HUES6 (cell line): ENCODE results near the gene SLC15A5.

Experiments
- H3K27ac ChIP-seq: 2 replicates; pipeline ENCODE4 v1.7.0; 2013; ENCODE audit warnings: low read depth, mild to moderate bottlenecking, low read length, inconsistent platforms
- H3K27me3 ChIP-seq: 2 replicates; pipeline ENCODE4 v1.6.1; 2013; ENCODE audit warnings: low read length; ENCODE audit not compliant: control insufficient read depth, insufficient read depth
- H3K36me3 ChIP-seq: 2 replicates; pipeline ENCODE4 v1.6.1; 2013; ENCODE audit warnings: low read length; ENCODE audit not compliant: control insufficient read depth, insufficient read depth
- H3K4me1 ChIP-seq: 2 replicates; pipeline ENCODE4 v1.6.1; 2013; ENCODE audit warnings: low read length; ENCODE audit not compliant: control insufficient read depth, insufficient read depth
- H3K4me3 ChIP-seq: 2 replicates; pipeline ENCODE4 v1.5.1; 2013; ENCODE audit warnings: low read depth, low read length
- H3K9ac ChIP-seq: one replicate; pipeline ENCODE4 v1.6.1; 2013; ENCODE audit warnings: mild to moderate bottlenecking, low read length
- H3K9me3 ChIP-seq: 2 replicates; pipeline ENCODE4 v1.6.1; 2013; ENCODE audit warnings: low read depth, low read length; ENCODE audit not compliant: control insufficient read depth, insufficient read depth

The SLC15A5 gene

DNA sequence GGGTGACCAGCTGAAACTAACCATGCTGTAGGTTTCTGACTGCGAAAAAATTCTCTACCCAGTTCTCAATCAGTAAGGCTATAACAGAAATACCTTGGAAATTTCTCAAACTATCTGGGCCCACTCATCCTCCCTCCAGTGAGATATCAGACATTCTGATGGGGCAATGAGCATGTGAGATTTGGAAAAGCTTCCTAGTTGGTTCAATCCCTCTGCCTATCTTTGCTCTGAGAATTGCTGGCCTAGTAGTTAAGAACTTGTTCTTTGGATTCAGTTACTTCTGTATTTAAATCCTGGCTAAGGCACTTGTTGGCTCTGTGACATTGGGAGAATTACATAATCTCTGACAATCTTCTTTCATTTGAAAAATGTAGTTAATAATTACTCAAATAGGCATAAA is 119.4 kb downstream of the SLC15A5 start:
- Histone ChIP-seq H3K27ac (no peak overlapping the region), H3K9me3 (no peaks in the 10 kb centered on the region), H3K36me3 (no peaks in the 10 kb centered on the region), H3K4me1 (no peaks in the 10 kb centered on the region), H3K27me3 (no peaks in the 10 kb centered on the region), H3K9ac (no peak overlapping the region), H3K4me3 (no peak overlapping the region)

DNA sequence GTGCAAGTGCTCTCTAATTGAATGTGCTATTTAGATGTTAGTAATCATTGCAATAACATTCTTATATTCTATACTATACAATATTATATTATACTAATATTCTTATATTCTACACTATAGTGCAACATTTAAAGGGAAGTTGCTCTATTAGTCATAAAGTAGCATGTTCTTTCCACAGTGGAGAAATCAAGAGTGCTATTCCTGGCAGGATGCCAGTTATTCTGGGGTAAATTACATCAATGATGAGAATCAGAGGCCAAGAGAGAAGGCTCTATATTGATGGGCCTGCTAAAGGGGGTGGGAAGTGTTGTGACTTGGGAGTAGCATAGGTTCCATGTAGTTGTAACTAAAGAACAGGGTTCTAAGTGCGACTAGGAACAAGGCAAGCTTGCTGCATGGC is 121.5 kb downstream of the SLC15A5 start:
- Histone ChIP-seq H3K27me3 (no peaks in the 10 kb centered on the region), H3K36me3 (no peaks in the 10 kb centered on the region), H3K4me3 (no peak overlapping the region), H3K4me1 (no peaks in the 10 kb centered on the region), H3K9ac (no peak overlapping the region), H3K9me3 (no peaks in the 10 kb centered on the region), H3K27ac (no peak overlapping the region)

DNA sequence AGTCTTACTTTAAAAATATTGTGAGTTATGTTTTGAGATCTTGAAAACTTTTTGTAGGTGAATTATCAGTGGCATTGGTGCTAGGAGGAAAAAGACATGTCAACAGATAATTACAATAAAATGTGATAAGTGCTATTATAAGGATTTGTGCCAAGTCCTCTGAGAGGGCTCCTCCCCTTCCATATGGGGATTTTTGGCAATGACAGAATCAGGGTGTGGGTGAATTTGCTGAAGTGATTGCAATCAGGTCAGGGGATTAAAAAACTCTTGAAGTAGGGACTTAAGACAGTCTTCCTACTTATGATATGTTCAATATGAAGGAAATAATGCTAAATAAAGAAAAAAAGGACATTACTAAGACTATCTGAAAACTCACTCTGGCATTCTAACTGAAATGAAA is 122.5 kb downstream of the SLC15A5 start:
- no peaks in the 10 kb centered on the region for H3K36me3 ChIP-seq
- no peaks in the 10 kb centered on the region for H3K9me3 ChIP-seq
- no peak overlapping the region for H3K4me3 ChIP-seq
- no peak overlapping the region for H3K9ac ChIP-seq
- H3K4me1 ChIP-seq: no peaks in the 10 kb centered on the region
- no peaks in the 10 kb centered on the region for H3K27me3 ChIP-seq
- H3K27ac ChIP-seq: no peak overlapping the region

DNA sequence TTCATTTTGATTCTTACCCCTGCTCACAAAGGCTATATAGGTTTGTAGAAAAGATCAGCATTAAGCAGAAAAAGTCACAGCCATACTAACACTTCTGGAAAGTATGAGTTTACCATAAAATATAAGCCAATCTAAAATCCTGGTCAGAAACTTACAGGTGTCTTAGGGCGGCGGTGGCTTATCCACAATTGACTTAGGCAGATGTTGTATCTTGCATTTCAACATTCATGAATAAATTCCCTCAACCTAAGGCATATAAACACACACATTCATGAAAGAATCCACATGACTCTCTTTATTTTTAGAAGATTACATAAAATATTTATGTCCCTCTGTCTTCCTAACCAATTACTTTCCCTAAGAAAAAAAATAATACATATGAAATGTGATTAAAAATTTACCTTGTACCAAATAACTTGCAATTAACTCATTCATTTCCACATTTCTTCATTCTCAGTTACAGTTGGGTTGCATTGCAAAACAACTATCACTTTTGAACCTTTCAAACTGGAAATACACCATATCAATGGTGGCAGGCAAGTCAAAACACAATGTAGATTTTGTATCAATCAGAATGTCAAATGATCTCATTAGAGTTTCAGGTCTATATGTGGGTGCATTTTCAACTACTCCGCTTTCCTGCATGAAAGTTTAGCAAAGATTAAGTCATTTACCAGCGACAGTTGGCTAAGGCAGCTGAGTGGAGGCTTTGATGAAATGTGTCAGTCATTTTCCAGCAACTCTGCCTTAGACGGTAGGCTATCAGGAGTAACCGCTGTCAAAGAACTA is 124.4 kb downstream of the SLC15A5 start:
- Histone ChIP-seq H3K4me3 (no peak overlapping the region), H3K4me1 (no peaks in the 10 kb centered on the region), H3K36me3 (no peaks in the 10 kb centered on the region), H3K27ac (no peak overlapping the region), H3K9me3 (no peaks in the 10 kb centered on the region), H3K9ac (no peak overlapping the region), H3K27me3 (no peaks in the 10 kb centered on the region)

DNA sequence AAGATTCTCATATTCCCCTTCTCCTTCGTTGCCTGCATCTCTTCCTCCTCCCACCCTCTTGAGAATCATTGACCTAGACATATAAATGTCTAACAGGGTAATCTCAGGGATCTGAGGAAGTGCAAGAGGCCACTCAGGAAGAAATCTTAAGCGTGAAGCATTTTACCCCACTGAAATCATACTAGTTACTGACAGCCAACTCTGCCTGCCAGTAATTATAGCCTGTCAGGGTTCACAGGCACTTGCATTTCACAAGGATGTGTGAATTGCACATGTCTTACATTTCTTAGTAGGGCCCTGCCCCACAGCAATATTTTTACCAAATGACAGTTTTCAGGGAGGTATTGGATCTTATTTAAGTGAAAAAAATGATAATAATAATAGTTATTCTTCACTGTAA is 127.2 kb downstream of the SLC15A5 start:
- Histone ChIP-seq H3K9me3 (no peaks in the 10 kb centered on the region), H3K27me3 (no peaks in the 10 kb centered on the region), H3K36me3 (no peaks in the 10 kb centered on the region), H3K4me1 (no peaks in the 10 kb centered on the region), H3K27ac (no peak overlapping the region), H3K4me3 (no peak overlapping the region), H3K9ac (no peak overlapping the region)

DNA sequence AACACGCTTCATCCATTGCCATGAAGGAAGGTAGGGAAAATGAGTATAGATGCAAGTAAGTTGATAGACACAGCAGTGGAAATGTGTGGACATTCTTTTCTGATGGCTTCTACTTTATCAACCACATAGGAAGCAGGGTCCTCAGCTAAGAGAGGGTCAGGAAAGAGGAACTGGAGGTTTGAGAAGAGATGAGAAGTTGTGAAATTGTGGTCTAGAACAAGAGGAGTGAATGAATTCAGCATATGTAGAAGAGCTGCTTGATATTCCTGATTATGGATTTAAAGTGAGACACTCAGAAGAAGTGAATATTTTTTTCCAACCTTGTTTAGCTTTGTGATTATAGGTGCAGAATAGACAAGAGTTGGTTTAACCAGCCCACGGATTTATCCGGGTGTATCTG is 128.5 kb downstream of the SLC15A5 start:
- Histone ChIP-seq H3K9me3 (no peaks in the 10 kb centered on the region), H3K4me1 (no peaks in the 10 kb centered on the region), H3K36me3 (no peaks in the 10 kb centered on the region), H3K4me3 (no peak overlapping the region), H3K9ac (no peak overlapping the region), H3K27ac (no peak overlapping the region), H3K27me3 (no peaks in the 10 kb centered on the region)
